Type B pancreatic cell (in vitro differentiated cells): ENCODE results near the gene GPA33. TPM values are rescaled to one million over a fixed set of nuclear protein-coding genes. Genes with fewer than 3 reads are reported as not detected.

ENCODE experiments used
- DNase-seq: peaks from one replicate; pipeline ENCODE4 v3.0.0; 2021; ENCODE audit warnings: mixed read lengths; ENCODE audit not compliant: unreplicated experiment; ENCODE audit errors: extremely low spot score
- H3K27ac Mint-ChIP-seq: 2 replicates; pipeline ENCODE4 v1.8.0; 2021; ENCODE audit warnings: mild to moderate bottlenecking, mixed read lengths
- H3K27me3 Mint-ChIP-seq: 2 replicates; pipeline ENCODE4 v1.8.0; 2021; ENCODE audit warnings: mixed read lengths
- H3K36me3 Mint-ChIP-seq: 2 replicates; pipeline ENCODE4 v1.8.0; 2021; ENCODE audit warnings: mixed read lengths
- H3K4me1 Mint-ChIP-seq: one replicate; pipeline ENCODE4 v1.8.0; 2021; ENCODE audit warnings: mixed read lengths; ENCODE audit not compliant: unreplicated experiment
- H3K4me3 Mint-ChIP-seq: 2 replicates; pipeline ENCODE4 v1.8.0; 2021; ENCODE audit warnings: mild to moderate bottlenecking, mixed read lengths
- H3K9me3 Mint-ChIP-seq: 2 replicates; pipeline ENCODE4 v1.8.0; 2021; ENCODE audit warnings: mixed read lengths
- CTCF ChIP-seq: fragments of 200-600 bp; sonication (generic); conservative IDR thresholded peaks from 2 replicates; pipeline ENCODE4 v1.5.0; 2021; ENCODE audit warnings: antibody characterized with exemption, mild to moderate bottlenecking
- total RNA-seq: library from RNA; stranded (reverse); gene quantifications from 2 replicates; pipeline ENCODE4 v1.2.1, GENCODE V29; 2021; ENCODE audit warnings: low replicate concordance

Gene GPA33
- total RNA-seq, 1 donor from 2014 or later, result 0.68 TPM

DNA sequence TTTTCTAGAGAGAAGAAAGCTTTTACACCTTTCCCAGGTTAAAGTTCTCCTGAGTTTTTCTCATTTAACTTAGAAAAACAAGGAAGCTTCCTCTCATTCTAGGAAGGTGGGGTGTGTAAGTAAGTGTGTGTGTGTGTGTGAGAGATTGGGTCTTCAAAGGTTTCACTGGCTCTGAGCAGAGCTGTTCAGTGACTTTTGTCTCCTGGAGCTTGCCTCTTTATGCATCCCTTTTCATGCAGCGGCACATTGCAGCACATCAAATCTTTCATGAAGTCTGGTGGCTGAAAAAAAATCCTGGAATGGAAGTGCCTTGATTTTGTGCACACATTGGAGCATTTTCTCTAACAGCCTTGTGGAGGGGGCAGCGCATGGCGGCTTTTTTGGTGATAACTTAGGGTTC is 3.4 kb downstream of the GPA33 start:
- no peak for TF ChIP-seq CTCF
- no peaks in the 10 kb centered on the region for H3K4me1 Mint-ChIP-seq
- H3K4me3 Mint-ChIP-seq, result no peak overlapping the region
- DNase-seq, result no peak
- H3K27me3 Mint-ChIP-seq, result peaks cover 3% of the 10 kb centered on the region
- no peaks in the 10 kb centered on the region for H3K9me3 Mint-ChIP-seq
- no peaks in the 10 kb centered on the region for H3K36me3 Mint-ChIP-seq
- H3K27ac Mint-ChIP-seq, result no peak overlapping the region

GRCh38 chr1:167086033-167086432 is 4.1 kb downstream of the GPA33 start:
- no peaks in the 10 kb centered on the region for H3K36me3 Mint-ChIP-seq
- DNase-seq, result no peak
- H3K9me3 Mint-ChIP-seq, result no peaks in the 10 kb centered on the region
- no peak overlapping the region for H3K4me3 Mint-ChIP-seq
- H3K4me1 Mint-ChIP-seq, result no peaks in the 10 kb centered on the region
- no peak overlapping the region for H3K27ac Mint-ChIP-seq
- peaks cover 3% of the 10 kb centered on the region for H3K27me3 Mint-ChIP-seq
- no peak for TF ChIP-seq CTCF

DNA sequence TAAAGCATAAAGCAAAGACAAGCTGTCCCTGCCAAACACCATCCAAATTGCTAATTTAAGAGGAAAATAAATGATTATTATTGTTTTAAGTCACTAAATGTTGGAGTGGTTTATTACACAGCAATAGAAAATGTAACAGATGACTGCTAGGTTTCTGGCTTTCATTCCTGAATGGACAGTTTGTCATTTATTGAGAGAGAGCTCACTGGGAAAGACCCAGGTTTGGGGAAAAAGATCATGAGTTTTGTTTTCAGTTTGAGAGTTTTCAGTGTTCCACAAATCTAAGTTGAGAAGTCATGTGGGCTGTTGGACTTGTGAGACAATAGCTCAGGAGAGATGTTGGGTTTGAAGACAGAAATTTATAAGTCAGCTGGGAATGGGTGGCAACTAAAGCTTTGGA is 5.4 kb downstream of the GPA33 start:
- Mint-ChIP-seq H3K4me1 (no peaks in the 10 kb centered on the region), H3K27ac (no peak overlapping the region), H3K27me3 (peaks cover 13% of the 10 kb centered on the region), H3K4me3 (no peak overlapping the region), H3K36me3 (no peaks in the 10 kb centered on the region), H3K9me3 (peaks cover 6% of the 10 kb centered on the region)
- no peak for DNase-seq
- TF ChIP-seq CTCF, result no peak

GRCh38 chr1:167083871-167084270 is 6.3 kb downstream of the GPA33 start:
- Mint-ChIP-seq H3K9me3 (peaks cover 6% of the 10 kb centered on the region), H3K27ac (no peak overlapping the region)

DNA sequence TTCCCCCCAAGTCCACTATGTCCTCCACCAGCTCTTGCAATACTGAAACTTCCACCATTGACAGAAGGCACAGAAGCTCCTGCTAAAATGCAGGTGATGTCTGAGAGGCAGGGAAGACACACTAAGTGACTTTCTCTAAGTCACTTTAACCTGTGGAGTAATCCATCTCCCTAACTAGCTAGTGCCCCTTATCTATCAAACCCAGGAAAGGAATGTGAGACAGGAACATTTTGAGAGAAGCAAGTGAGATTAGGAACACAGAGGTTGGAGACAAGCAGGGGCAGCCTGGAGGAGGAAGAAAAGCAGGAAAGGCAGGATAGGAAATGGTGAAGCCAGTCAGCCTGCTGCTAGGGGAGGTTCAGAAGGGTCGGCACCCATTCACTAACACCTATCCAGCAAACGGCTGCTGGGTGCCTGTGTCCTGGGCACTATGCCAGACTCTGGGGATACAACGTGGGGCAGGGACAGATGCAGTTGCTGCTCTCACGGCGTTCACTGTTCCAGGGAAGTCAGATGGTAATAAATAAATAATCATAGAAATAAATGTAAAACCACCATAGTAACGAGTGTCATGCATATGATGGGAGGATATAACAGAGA is 7.0 kb downstream of the GPA33 start:
- Mint-ChIP-seq H3K27me3 (peaks cover 13% of the 10 kb centered on the region), H3K27ac (no peak overlapping the region), H3K9me3 (peaks cover 6% of the 10 kb centered on the region), H3K4me3 (no peak overlapping the region), H3K4me1 (no peaks in the 10 kb centered on the region), H3K36me3 (no peaks in the 10 kb centered on the region)
- TF ChIP-seq CTCF, result no peak
- DNase-seq, result no peak

More at GRCh38 chr1:167083871-167084270, 6.3 kb downstream of the GPA33 start:
- Mint-ChIP-seq H3K4me3 (no peak overlapping the region), H3K36me3 (no peaks in the 10 kb centered on the region), H3K27me3 (peaks cover 13% of the 10 kb centered on the region), H3K4me1 (no peaks in the 10 kb centered on the region)
- TF ChIP-seq CTCF, result no peak
- no peak for DNase-seq
